H9 (cell line): ENCODE measurements around the gene VSIR. TPM values are rescaled to one million over a fixed set of nuclear protein-coding genes. Genes with fewer than 3 reads are reported as not detected.

Experiments used
- DNase-seq: peaks from one replicate; pipeline ENCODE4 v3.0.0-alpha.2; 2017
- H2AFZ ChIP-seq: one replicate; pipeline ENCODE4 v1.6.1; 2013; ENCODE audit warnings: mild to moderate bottlenecking, low read length, control low read depth, moderate library complexity
- H2AK5ac ChIP-seq: 2 replicates; pipeline ENCODE4 v1.6.1; 2013; ENCODE audit warnings: low read length, control low read depth, mixed read lengths; ENCODE audit not compliant: insufficient read length
- H2BK120ac ChIP-seq: one replicate; pipeline ENCODE4 v1.6.1; 2013; ENCODE audit warnings: low read depth, mild to moderate bottlenecking, low read length, control low read depth, inconsistent platforms; ENCODE audit not compliant: poor library complexity, severe bottlenecking
- H2BK12ac ChIP-seq: 2 replicates; pipeline ENCODE4 v1.6.1; 2013; ENCODE audit warnings: low read length, control low read depth, mixed read lengths, low read depth; ENCODE audit not compliant: insufficient read length
- H2BK15ac ChIP-seq: 2 replicates; pipeline ENCODE4 v1.6.1; 2013; ENCODE audit warnings: low read depth, low read length, control low read depth
- H2BK20ac ChIP-seq: one replicate; pipeline ENCODE4 v1.6.1; 2013; ENCODE audit warnings: low read depth, mild to moderate bottlenecking, low read length, control low read depth, inconsistent platforms; ENCODE audit not compliant: poor library complexity, severe bottlenecking
- H2BK5ac ChIP-seq: 2 replicates; pipeline ENCODE4 v1.6.1; 2013; ENCODE audit warnings: low read length, control low read depth, mixed read lengths; ENCODE audit not compliant: insufficient read length
- H3K14ac ChIP-seq: 2 replicates; pipeline ENCODE4 v1.6.1; 2013; ENCODE audit warnings: low read length, control low read depth; ENCODE audit not compliant: insufficient read depth
- H3K18ac ChIP-seq: 2 replicates; pipeline ENCODE4 v1.6.1; 2013; ENCODE audit warnings: low read depth, mild to moderate bottlenecking, mixed read lengths, low read length, control low read depth; ENCODE audit not compliant: insufficient read length
- H3K23ac ChIP-seq: 2 replicates; pipeline ENCODE4 v1.6.1; 2013; ENCODE audit warnings: low read length, control low read depth, mixed read lengths, low read depth; ENCODE audit not compliant: insufficient read length
- H3K23me2 ChIP-seq: 2 replicates; pipeline ENCODE4 v1.6.1; 2013; ENCODE audit warnings: low read depth, mild to moderate bottlenecking, mixed read lengths, low read length, control low read depth; ENCODE audit not compliant: insufficient read length, poor library complexity, severe bottlenecking
- H3K27ac ChIP-seq: 2 replicates; pipeline ENCODE4 v1.5.1; 2013; ENCODE audit warnings: low read length, control low read depth, mixed read lengths, low read depth; ENCODE audit not compliant: insufficient read length
- H3K27me3 ChIP-seq: 2 replicates; pipeline ENCODE4 v1.6.1; 2013; ENCODE audit warnings: low read length, control low read depth, inconsistent platforms; ENCODE audit not compliant: insufficient read depth
- H3K4ac ChIP-seq: 2 replicates; pipeline ENCODE4 v1.6.1; 2013; ENCODE audit warnings: low read depth, mild to moderate bottlenecking, control low read depth, inconsistent platforms, low read length, moderate library complexity
- H3K4me1 ChIP-seq: 2 replicates; pipeline ENCODE4 v1.6.1; 2013; ENCODE audit warnings: low read length, control low read depth, inconsistent platforms; ENCODE audit not compliant: insufficient read depth
- H3K4me2 ChIP-seq: 2 replicates; pipeline ENCODE4 v1.6.1; 2013; ENCODE audit warnings: low read length, control low read depth, mixed read lengths; ENCODE audit not compliant: insufficient read length, insufficient read depth
- H3K56ac ChIP-seq: 2 replicates; pipeline ENCODE4 v1.6.1; 2013; ENCODE audit warnings: low read depth, mild to moderate bottlenecking, mixed read lengths, low read length, control low read depth; ENCODE audit not compliant: insufficient read length
- H3K79me1 ChIP-seq: 2 replicates; pipeline ENCODE4 v1.6.1; 2013; ENCODE audit warnings: low read depth, mild to moderate bottlenecking, moderate library complexity, low read length, control low read depth, inconsistent platforms; ENCODE audit not compliant: insufficient read depth, poor library complexity, severe bottlenecking
- H3K79me2 ChIP-seq: 2 replicates; pipeline ENCODE4 v1.6.1; 2013; ENCODE audit warnings: low read length, control low read depth, inconsistent platforms; ENCODE audit not compliant: insufficient read depth
- H3K9ac ChIP-seq: 2 replicates; pipeline ENCODE4 v1.6.1; 2013; ENCODE audit warnings: low read length, control low read depth, mixed read lengths; ENCODE audit not compliant: insufficient read length; ENCODE audit errors: extremely low read depth
- H3K9me3 ChIP-seq: one replicate; pipeline ENCODE4 v1.6.1; 2013; ENCODE audit warnings: low read depth, low read length, inconsistent platforms; ENCODE audit not compliant: control insufficient read depth
- H3T11ph ChIP-seq: one replicate; pipeline ENCODE4 v1.6.1; 2013; ENCODE audit warnings: mild to moderate bottlenecking, low read length, control low read depth, inconsistent platforms
- H4K20me1 ChIP-seq: one replicate; pipeline ENCODE4 v1.6.1; 2013; ENCODE audit not compliant: control insufficient read depth, insufficient read length, insufficient read depth
- H4K5ac ChIP-seq: 2 replicates; pipeline ENCODE4 v1.6.1; 2013; ENCODE audit warnings: low read depth, mild to moderate bottlenecking, mixed read lengths, low read length, control low read depth; ENCODE audit not compliant: insufficient read length
- H4K8ac ChIP-seq: replicated peaks from 2 replicates; pipeline ENCODE4 v1.6.1; 2013; ENCODE audit warnings: low read length, control low read depth, mixed read lengths, low read depth; ENCODE audit not compliant: insufficient read length
- H4K91ac ChIP-seq: 2 replicates; pipeline ENCODE4 v1.6.1; 2013; ENCODE audit warnings: low read depth, mild to moderate bottlenecking, moderate library complexity, mixed read lengths, low read length, control low read depth; ENCODE audit not compliant: insufficient read length
- H3K27ac Mint-ChIP-seq, 3 experiments: 2 replicates in 2 of 3; 3 replicates in 1 of 3; pipeline ENCODE4 v1.8.0; 2020 to 2021; ENCODE audit warnings: mixed read lengths in 3 of 3, mild to moderate bottlenecking in 1 of 3, moderate library complexity in 1 of 3
- H3K27me3 Mint-ChIP-seq: 2 replicates; pipeline ENCODE4 v1.8.0; 2021; ENCODE audit warnings: low read depth, mild to moderate bottlenecking, moderate library complexity, mixed read lengths
- H3K36me3 Mint-ChIP-seq, 3 experiments: 2 replicates in 2 of 3; 3 replicates in 1 of 3; pipeline ENCODE4 v1.8.0; 2020 to 2021; ENCODE audit warnings: low read depth in 3 of 3, mixed read lengths in 3 of 3; ENCODE audit not compliant: insufficient read depth in 1 of 3
- H3K4me1 Mint-ChIP-seq, 2 experiments: 2 replicates each; pipeline ENCODE4 v1.8.0; 2020; ENCODE audit warnings: mixed read lengths in 2 of 2
- H3K4me3 Mint-ChIP-seq, 2 experiments: 2 replicates in 1 of 2; 3 replicates in 1 of 2; pipeline ENCODE4 v1.8.0; 2020 to 2021; ENCODE audit warnings: mild to moderate bottlenecking in 2 of 2, mixed read lengths in 2 of 2, moderate library complexity in 1 of 2
- H3K9me3 Mint-ChIP-seq, 2 experiments: 2 replicates in 1 of 2; 3 replicates in 1 of 2; pipeline ENCODE4 v1.8.0; 2020; ENCODE audit warnings: mild to moderate bottlenecking in 2 of 2, mixed read lengths in 2 of 2, moderate library complexity in 1 of 2
- CTCF ChIP-seq: fragments of 200-600 bp; sonication (generic); conservative IDR thresholded peaks from 3 replicates; pipeline ENCODE4 v1.8.0; 2021; ENCODE audit warnings: antibody characterized with exemption, mild to moderate bottlenecking
- WGBS: extraction: QIAGEN DNeasy Blood & Tissue Kit; methylation state at CpG from one replicate; pipeline ENCODE4 v1.1.7; 2013; ENCODE audit warnings: missing lambda C conversion rate, low lambda C conversion rate, mixed read lengths; ENCODE audit not compliant: insufficient read length; ENCODE audit errors: extremely low coverage; 5-methylcytosine and 5-hydroxymethylcytosine counted together
- total RNA-seq: library from RNA; stranded (reverse); gene quantifications from 2 replicates; pipeline ENCODE4 v1.2.1, GENCODE V29; 2021

VSIR gene
- total RNA-seq, 1 experiment from 2014 or later = 0.11 TPM

GRCh38 chr10:71816936-71817618 lies 43.8 kb upstream of the VSIR start:
- Mint-ChIP-seq H3K27ac (no peak overlapping the region; a peak in 1 of 7 replicates), H3K36me3 (peaks cover 36 to 75% (median 73%) of the 10 kb centered on the region in 3 experiments; a peak in 6 of 7 replicates), H3K4me1 (peaks cover 0 to 2% of the 10 kb centered on the region in 2 experiments; a peak in 1 of 4 replicates), H3K4me3 (no peak overlapping the region), H3K27me3 (no peaks in the 10 kb centered on the region), H3K9me3 (no peaks in the 10 kb centered on the region)
- Histone ChIP-seq H3T11ph (no peak overlapping the region), H4K8ac (no peak overlapping the region), H2BK120ac (no peak overlapping the region), H3K23ac (no peak overlapping the region), H3K79me2 (no peaks in the 10 kb centered on the region), H3K4me1 (no peaks in the 10 kb centered on the region), H3K9ac (no peak overlapping the region), H3K14ac (no peak overlapping the region), H4K5ac (no peak overlapping the region), H2BK12ac (no peak overlapping the region), H3K4me2 (no peak overlapping the region), H3K23me2 (no peaks in the 10 kb centered on the region), H2BK15ac (no peak overlapping the region), H2AK5ac (no peak overlapping the region), H2BK5ac (no peak overlapping the region), H4K91ac (no peak overlapping the region), H4K20me1 (no peaks in the 10 kb centered on the region), H3K27me3 (no peaks in the 10 kb centered on the region), H3K27ac (no peak overlapping the region), H3K18ac (no peak overlapping the region), H3K4ac (no peak overlapping the region), H3K79me1 (no peaks in the 10 kb centered on the region), H3K56ac (no peak overlapping the region), H3K9me3 (no peaks in the 10 kb centered on the region), H2AFZ (no peak overlapping the region), H2BK20ac (no peak overlapping the region)
- WGBS = no CpG with 5 or more reads among the region's 8 CpGs
- no peak for TF ChIP-seq CTCF
- DNase-seq = no peak
